OCI-LY3 (cell line): ENCODE measurements around the gene CRYL1.

Experiments
- H2AFZ ChIP-seq: fragments of 200-600, 300-600 bp; shearing (Covaris generic); 2 replicates; pipeline ENCODE4 v1.6.0; 2014; ENCODE audit warnings: antibody characterized with exemption, low read depth, low read length
- H3K27ac ChIP-seq: fragments of 200-600, 300-600 bp; sonication (generic); 2 replicates; pipeline ENCODE4 v1.5.1; 2014; ENCODE audit warnings: mild to moderate bottlenecking, low read length, moderate library complexity, mixed read lengths
- H3K27me3 ChIP-seq: fragments of 200-600, 300-600 bp; sonication (generic); 2 replicates; pipeline ENCODE4 v1.6.1; 2014; ENCODE audit warnings: low read depth, low read length, mixed read lengths
- H3K36me3 ChIP-seq: fragments of 200-600, 300-600 bp; sonication (generic); replicated peaks from 2 replicates; pipeline ENCODE3; 2014; ENCODE audit warnings: low read depth, low read length, mixed read lengths
- H3K4me1 ChIP-seq: fragments of 300-600, 200-600 bp; sonication (generic); 2 replicates; pipeline ENCODE4 v1.6.1; 2014; ENCODE audit warnings: low read length, mixed read lengths
- H3K4me2 ChIP-seq: fragments of 200-600, 300-600 bp; sonication (generic); 2 replicates; pipeline ENCODE4 v1.6.1; 2014; ENCODE audit warnings: low read length, mixed read lengths
- H3K4me3 ChIP-seq: fragments of 300-600, 200-600 bp; sonication (generic); 2 replicates; pipeline ENCODE4 v1.5.1; 2014; ENCODE audit warnings: antibody characterized with exemption, mild to moderate bottlenecking, low read length, moderate library complexity
- H3K79me2 ChIP-seq: fragments of 300-600, 200-600 bp; shearing (Covaris generic); 2 replicates; pipeline ENCODE4 v1.6.1; 2014; ENCODE audit warnings: mild to moderate bottlenecking, low read length, mixed read lengths
- H3K9ac ChIP-seq: fragments of 300-600, 200-600 bp; shearing (Covaris generic); 2 replicates; pipeline ENCODE4 v1.6.0; 2014; ENCODE audit warnings: mild to moderate bottlenecking, low read length, moderate library complexity
- H3K9me3 ChIP-seq: fragments of 200-600, 300-600 bp; shearing (Covaris generic); 2 replicates; pipeline ENCODE4 v1.6.1; 2014; ENCODE audit warnings: low read length, mixed read lengths; ENCODE audit not compliant: insufficient read depth
- H4K20me1 ChIP-seq: fragments of 200-600, 300-600 bp; sonication (generic); 2 replicates; pipeline ENCODE4 v1.6.1; 2016; ENCODE audit warnings: low read length, mixed read lengths; ENCODE audit not compliant: insufficient read depth
- EZH2phosphoT487 ChIP-seq: fragments of 200-600 bp; shearing (Covaris generic); IDR thresholded peaks from 2 replicates; pipeline ENCODE4 v1.6.1; 2018; ENCODE audit warnings: antibody characterized with exemption, mixed run types, low read depth
- TF ChIP-seq, protein P1 (sequence below): fragments of 200-600, 300-600 bp; sonication (generic); IDR thresholded peaks from 2 replicates; pipeline ENCODE4 v1.5.1; 2014; ENCODE audit warnings: antibody characterized with exemption, low read length, low read depth

CRYL1 gene

DNA sequence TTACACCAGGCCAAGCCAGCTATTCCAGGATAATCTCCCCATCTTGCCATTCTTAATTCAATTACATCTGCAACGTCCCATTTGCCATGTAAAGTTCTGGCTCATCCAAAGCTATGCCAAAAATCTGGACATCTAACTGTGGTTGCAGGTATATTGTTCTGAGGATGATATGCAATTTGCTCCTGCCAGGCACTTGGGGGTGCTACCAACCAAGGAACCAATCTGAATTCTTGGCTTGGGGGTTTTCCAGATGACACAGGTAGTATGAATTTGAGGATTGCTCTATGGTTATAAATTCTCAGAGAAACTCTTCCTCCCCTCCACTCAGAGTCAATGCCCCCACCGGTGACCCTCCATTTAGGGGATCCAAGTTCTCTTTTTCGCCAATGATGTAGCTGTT is 33.0 kb downstream of the CRYL1 start:
- Histone ChIP-seq H3K36me3 (no peaks in the 10 kb centered on the region), H3K27ac (no peak overlapping the region), H3K79me2 (no peaks in the 10 kb centered on the region), H3K4me3 (peak overlapping the region; percentile 28), H3K4me1 (peaks cover 10% of the 10 kb centered on the region), H3K9ac (no peak overlapping the region), H3K27me3 (no peaks in the 10 kb centered on the region), H2AFZ (no peak overlapping the region), H4K20me1 (no peaks in the 10 kb centered on the region), H3K4me2 (peak overlapping the region; percentile 49), H3K9me3 (no peaks in the 10 kb centered on the region)
- TF ChIP-seq, protein P1, sequence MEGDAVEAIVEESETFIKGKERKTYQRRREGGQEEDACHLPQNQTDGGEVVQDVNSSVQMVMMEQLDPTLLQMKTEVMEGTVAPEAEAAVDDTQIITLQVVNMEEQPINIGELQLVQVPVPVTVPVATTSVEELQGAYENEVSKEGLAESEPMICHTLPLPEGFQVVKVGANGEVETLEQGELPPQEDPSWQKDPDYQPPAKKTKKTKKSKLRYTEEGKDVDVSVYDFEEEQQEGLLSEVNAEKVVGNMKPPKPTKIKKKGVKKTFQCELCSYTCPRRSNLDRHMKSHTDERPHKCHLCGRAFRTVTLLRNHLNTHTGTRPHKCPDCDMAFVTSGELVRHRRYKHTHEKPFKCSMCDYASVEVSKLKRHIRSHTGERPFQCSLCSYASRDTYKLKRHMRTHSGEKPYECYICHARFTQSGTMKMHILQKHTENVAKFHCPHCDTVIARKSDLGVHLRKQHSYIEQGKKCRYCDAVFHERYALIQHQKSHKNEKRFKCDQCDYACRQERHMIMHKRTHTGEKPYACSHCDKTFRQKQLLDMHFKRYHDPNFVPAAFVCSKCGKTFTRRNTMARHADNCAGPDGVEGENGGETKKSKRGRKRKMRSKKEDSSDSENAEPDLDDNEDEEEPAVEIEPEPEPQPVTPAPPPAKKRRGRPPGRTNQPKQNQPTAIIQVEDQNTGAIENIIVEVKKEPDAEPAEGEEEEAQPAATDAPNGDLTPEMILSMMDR: peak; percentile 89
- no peak for TF ChIP-seq EZH2phosphoT487

DNA sequence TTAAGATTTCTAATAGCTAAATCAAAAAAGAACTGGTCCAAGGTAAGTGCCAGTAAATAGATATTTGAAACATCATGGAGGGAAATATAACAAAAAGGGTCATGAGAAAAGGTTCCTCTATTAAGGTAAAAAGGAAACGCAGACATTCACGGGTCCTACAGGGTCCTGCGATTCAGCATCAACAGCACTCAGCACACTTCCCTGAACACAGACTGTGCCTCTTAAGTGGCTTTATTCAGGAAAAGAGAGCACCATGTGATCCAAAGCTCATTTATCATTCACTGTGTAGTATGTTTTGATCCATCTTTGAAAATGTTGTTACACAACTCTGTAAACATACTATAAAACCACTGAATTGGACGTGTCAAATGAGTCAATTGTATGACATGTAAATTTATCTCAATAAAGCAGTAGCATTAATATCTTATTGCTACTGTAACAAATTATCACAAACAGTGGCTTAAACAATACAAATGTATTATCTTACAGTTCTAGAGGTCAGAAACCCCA is 33.7 kb downstream of the CRYL1 start:
- Histone ChIP-seq H3K9me3 (no peaks in the 10 kb centered on the region), H3K79me2 (no peaks in the 10 kb centered on the region), H3K4me1 (peaks cover 10% of the 10 kb centered on the region), H3K9ac (no peak overlapping the region), H3K27me3 (no peaks in the 10 kb centered on the region), H4K20me1 (no peaks in the 10 kb centered on the region), H3K27ac (no peak overlapping the region), H3K4me3 (no peak overlapping the region), H3K4me2 (no peak overlapping the region), H2AFZ (no peak overlapping the region), H3K36me3 (no peaks in the 10 kb centered on the region)
- TF ChIP-seq EZH2phosphoT487: no peak
- TF ChIP-seq, protein P1: no peak

DNA sequence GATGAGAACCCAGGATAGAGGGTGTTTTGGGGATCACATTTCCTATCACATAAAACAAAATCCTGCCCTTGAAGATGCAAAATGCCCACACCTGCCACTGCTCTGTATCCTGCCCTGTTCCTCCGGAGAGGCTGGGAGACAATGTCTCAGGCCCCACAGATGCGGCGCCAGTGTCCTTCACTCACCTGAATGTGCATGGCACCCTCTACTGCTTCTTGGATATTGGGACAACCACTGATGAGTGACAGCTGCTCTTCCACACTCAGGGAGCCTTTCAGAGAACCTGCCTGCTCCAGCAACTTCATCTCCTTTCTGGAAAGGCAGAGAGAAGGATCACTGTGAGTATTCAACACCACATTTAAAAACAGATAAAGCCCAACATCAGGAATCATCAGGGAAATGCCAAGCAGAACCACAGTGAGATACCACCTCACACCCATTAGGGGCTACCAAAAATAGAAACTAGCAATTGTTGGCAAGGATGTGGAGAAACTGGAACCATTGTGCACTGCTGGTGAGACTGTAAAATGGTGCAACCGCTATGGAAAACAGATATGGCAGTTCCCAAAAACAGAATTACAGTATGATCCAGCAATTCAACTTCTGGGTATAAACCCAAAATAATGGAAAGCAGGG is 36.4 kb downstream of the CRYL1 start:
- H3K36me3 ChIP-seq: no peaks in the 10 kb centered on the region
- H3K4me2 ChIP-seq: no peak overlapping the region
- peaks cover 5% of the 10 kb centered on the region for H3K4me1 ChIP-seq
- no peak overlapping the region for H3K27ac ChIP-seq
- H3K4me3 ChIP-seq: no peak overlapping the region
- H3K79me2 ChIP-seq: no peaks in the 10 kb centered on the region
- no peaks in the 10 kb centered on the region for H3K27me3 ChIP-seq
- TF ChIP-seq EZH2phosphoT487: no peak
- H3K9ac ChIP-seq: no peak overlapping the region
- no peaks in the 10 kb centered on the region for H3K9me3 ChIP-seq
- H4K20me1 ChIP-seq: no peaks in the 10 kb centered on the region
- no peak overlapping the region for H2AFZ ChIP-seq

DNA sequence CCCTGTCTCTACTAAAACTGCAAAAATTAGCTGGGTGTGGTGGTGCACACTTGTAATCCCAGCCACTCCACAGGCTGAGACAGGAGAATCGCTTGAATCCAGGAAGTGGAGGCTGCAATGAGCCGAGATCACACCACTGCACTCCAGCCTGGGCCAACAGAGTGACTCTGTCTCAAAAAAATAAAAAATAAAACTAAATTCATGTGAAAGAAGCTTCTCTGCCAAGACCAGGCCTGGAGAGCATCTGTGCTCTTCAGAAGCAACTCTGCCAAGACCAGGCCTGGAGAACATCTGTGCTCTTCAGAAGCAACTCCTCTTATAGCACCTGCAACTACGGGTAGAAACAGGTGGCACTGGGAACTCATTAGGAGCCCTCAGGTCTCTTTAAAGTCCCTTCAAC is 37.7 kb downstream of the CRYL1 start:
- no peaks in the 10 kb centered on the region for H3K79me2 ChIP-seq
- no peaks in the 10 kb centered on the region for H3K9me3 ChIP-seq
- no peak overlapping the region for H3K27ac ChIP-seq
- H3K4me1 ChIP-seq: peaks cover 4% of the 10 kb centered on the region
- no peak overlapping the region for H3K9ac ChIP-seq
- no peaks in the 10 kb centered on the region for H4K20me1 ChIP-seq
- no peaks in the 10 kb centered on the region for H3K36me3 ChIP-seq
- no peak overlapping the region for H3K4me2 ChIP-seq
- no peak overlapping the region for H3K4me3 ChIP-seq
- H3K27me3 ChIP-seq: no peaks in the 10 kb centered on the region
- no peak overlapping the region for H2AFZ ChIP-seq
- TF ChIP-seq, protein P1: no peak
- TF ChIP-seq EZH2phosphoT487: no peak
